ENCODE data around the gene CSF1. TPM values are rescaled to one million over a fixed set of nuclear protein-coding genes. Genes with fewer than 3 reads are reported as not detected.
"Not testable (repeated sequence)": the region's sequence is repeated elsewhere in the genome, so short reads cannot be mapped to it uniquely, and the experiment has no call there.

The CSF1 gene
- polyA plus RNA-seq, 1 donor, result 7.1 TPM

GRCh38 chr1:109918671-109919070, 8.0 kb downstream of the CSF1 start:
- DNase-seq, result no peak

- DNase-seq, result no peak
Measured at GRCh38 chr1:109919303-109919702, 8.7 kb downstream of the CSF1 start.

DNA sequence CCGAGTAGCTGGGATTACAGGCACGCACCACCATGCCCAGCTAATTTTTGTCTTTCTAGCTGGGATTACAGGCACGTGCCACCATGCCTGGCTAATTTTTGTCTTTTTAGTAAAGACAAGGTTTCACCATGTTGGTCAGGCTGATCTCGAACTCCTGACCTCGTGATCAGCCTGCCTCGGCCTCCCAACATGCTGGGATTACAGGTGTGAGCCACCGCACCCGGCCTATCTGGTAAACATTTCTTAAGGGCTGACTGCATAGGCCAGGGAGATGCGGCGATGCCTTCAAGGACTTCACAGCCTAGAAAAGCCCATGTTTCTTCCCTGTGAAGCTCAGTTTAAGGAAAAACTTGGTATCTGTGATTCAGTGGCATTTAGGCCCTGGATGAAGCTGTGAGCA, 9.7 kb downstream of the CSF1 start:
- not testable (repeated sequence) for DNase-seq

GRCh38 chr1:109922326-109922725, 11.7 kb downstream of the CSF1 start:
- DNase-seq, result no peak

DNA sequence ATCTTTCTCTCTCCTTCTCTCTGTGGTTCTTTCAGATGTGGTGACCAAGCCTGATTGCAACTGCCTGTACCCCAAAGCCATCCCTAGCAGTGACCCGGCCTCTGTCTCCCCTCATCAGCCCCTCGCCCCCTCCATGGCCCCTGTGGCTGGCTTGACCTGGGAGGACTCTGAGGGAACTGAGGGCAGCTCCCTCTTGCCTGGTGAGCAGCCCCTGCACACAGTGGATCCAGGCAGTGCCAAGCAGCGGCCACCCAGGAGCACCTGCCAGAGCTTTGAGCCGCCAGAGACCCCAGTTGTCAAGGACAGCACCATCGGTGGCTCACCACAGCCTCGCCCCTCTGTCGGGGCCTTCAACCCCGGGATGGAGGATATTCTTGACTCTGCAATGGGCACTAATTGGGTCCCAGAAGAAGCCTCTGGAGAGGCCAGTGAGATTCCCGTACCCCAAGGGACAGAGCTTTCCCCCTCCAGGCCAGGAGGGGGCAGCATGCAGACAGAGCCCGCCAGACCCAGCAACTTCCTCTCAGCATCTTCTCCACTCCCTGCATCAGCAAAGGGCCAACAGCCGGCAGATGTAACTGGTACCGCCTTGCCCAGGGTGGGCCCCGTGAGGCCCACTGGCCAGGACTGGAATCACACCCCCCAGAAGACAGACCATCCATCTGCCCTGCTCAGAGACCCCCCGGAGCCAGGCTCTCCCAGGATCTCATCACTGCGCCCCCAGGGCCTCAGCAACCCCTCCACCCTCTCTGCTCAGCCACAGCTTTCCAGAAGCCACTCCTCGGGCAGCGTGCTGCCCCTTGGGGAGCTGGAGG, 12.7 kb downstream of the CSF1 start:
- no peak for DNase-seq

DNA sequence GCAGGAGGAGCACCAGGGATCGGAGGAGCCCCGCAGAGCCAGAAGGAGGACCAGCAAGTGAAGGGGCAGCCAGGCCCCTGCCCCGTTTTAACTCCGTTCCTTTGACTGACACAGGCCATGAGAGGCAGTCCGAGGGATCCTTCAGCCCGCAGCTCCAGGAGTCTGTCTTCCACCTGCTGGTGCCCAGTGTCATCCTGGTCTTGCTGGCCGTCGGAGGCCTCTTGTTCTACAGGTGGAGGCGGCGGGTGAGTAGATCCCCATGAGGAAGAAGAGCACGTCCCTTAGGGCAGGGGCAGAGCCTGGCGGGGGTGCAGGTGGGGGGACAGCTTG, 13.3 kb downstream of the CSF1 start:
- DNase-seq, result no peak

GRCh38 chr1:109924316-109924715, 13.7 kb downstream of the CSF1 start:
- DNase-seq, result no peak

DNA sequence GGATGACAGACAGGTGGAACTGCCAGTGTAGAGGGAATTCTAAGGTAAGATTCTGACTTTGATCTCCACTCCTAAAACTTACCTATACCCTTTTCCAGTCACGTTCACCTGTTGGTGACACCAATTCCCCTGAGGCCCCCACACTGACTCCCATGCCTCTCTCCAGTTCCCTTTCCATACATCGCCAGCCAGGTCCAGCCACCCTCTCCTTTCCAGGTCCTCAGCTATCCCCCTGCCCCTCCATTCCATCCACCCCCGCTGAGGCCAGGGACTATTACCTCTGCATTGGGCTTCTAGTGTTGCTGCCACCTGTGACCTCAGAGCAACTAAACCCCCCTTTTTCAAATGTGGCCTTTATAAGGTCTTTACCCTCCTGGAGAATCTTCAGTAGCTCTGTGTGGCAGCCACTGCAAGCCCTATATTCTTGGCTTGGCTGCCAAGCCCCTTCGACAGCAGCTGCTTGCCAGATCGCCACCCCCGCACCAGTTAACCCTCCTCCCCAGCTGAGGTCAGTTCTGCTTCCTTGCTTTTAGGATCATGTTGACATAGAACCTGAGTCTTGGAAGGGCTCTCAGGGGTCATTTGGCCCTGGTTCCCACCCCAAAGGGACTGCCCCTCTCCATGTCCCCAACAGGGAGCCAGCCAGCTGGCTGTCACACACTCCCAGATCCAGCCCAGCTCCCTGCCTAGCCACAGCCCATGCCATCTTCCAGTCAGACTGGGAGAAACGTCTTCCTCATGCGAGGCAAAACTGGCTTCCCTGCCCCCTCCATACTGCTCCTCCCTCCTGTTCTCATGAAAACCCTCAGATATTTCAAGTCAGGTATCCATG, 14.7 kb downstream of the CSF1 start:
- no peak for DNase-seq

DNA sequence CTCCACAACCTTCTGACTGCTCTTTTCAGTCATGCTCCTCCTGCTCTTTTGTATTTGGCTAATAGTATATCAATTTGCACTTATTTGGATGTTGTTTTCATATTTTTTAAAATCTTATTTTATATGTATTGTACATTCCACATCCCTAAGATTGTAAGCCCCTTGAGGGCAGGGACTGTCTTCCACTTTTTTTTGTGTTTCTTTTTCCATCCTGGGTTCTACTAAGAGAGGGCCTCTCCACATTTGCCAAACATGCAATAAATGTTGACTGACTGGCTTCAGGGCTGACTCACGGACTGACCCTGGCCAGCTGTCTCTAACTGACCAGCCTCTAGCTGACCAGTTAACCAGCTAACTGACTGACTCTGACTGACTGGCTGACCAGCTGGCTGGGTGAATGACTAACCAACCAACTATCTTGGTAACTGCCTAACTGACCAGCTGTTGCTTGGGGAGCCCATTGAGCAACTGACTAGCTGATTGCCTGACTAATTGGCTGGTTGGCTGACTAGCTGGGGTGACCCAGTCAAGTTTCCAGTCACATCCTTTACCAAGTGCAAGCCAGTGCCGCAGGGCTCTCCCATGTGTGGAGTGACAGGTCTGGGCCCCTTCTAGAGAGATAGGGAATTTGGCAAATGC, 16.1 kb downstream of the CSF1 start:
- DNase-seq, result no peak

DNA sequence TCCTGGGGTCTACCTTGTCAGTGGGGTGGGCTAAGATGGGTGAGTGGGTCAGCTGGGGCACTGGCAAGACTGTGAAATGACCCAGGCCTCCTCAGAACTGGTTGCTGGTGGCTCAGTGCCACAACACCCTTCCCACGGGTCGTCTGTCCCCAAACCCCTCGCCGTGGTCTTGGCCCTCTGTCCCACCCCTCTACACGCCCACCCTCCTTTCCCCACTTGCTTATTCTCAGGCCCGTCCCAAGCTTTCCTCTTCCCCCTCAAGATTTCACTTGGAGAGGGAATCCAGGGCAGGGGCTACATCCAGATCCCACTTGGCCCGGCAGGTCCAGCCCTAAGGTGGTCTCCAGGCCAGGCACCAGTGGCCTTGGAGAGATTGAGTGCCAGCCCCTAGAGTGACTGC, 16.7 kb downstream of the CSF1 start:
- DNase-seq, result no peak

GRCh38 chr1:109927911-109928321, 17.3 kb downstream of the CSF1 start:
- no peak for DNase-seq

- DNase-seq, result no peak
Measured at GRCh38 chr1:109928591-109929111, 18.0 kb downstream of the CSF1 start.

GRCh38 chr1:109929170-109929569, 18.5 kb downstream of the CSF1 start:
- DNase-seq, result no peak

- DNase-seq, result no peak
Measured at GRCh38 chr1:109929588-109930251, 19.1 kb downstream of the CSF1 start.

DNA sequence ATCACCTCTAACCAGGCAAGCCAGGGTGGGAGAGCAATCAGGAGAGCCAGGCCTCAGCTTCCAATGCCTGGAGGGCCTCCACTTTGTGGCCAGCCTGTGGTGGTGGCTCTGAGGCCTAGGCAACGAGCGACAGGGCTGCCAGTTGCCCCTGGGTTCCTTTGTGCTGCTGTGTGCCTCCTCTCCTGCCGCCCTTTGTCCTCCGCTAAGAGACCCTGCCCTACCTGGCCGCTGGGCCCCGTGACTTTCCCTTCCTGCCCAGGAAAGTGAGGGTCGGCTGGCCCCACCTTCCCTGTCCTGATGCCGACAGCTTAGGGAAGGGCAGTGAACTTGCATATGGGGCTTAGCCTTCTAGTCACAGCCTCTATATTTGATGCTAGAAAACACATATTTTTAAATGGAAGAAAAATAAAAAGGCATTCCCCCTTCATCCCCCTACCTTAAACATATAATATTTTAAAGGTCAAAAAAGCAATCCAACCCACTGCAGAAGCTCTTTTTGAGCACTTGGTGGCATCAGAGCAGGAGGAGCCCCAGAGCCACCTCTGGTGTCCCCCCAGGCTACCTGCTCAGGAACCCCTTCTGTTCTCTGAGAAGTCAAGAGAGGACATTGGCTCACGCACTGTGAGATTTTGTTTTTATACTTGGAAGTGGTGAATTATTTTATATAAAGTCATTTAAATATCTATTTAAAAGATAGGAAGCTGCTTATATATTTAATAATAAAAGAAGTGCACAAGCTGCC, 19.8 kb downstream of the CSF1 start:
- no peak for DNase-seq

DNA sequence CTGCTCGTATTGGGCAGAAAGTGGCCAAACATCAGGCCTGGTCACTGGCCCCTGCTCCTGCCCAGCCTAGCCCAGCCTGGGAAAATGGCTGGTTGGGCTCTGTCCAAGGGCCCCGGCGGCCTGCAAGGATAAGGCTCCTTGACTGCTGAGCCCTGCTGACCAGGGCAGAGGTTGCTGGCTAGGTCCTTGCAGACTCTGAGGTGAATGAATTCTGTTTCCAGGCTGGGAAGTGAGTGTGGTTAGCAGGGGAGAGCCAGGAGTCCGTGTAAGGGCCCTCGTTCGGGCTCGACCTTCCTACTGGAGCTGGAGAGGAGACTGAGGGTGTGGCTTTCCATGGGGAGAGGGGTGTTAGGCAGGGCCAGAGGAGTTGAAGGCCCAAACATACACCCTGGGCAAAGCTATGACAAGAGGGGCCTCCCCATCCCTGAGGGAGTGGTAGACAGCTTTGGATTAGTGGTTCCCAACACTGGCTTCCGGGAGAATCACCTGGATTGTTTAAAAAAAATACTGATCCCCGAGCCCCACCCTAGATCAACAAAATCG, 20.6 kb downstream of the CSF1 start:
- DNase-seq, result peak; percentile 87

DNA sequence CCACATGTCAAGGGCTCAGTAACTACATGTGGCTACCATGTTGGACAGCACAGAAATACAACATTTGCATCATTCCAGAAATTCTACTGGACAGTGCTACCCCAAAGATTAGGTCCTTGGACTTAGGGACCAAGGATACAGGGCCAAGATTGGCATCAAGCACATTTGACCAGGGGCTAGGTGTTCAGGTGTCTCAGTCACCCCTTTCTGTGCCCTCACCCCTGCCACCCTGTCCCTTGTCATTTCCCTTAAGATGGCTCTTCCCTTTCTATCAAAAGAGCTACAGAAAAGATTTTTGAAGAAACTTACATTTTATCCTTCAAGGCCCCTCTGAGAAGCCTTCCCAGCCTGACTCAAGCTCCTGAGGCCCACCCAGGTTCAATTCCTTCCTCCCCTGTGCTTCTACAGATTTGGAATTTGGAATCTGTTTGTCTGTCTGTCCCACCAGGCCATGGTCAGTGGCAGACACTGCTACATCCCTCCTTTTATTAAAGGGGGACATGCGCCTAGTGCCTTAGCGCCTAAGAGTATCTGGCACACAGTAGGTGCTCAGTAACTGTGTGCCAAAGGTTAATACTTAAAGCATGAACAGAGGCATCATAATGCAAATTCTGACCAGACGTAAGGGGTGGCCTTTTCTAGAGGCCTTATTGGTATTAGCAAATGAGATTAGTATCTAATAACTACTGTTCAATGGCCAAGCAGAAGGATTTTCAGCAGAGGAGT, 21.4 kb downstream of the CSF1 start:
- DNase-seq, result no peak

GRCh38 chr1:109932679-109933078, 22.0 kb downstream of the CSF1 start:
- DNase-seq, result no peak

DNA sequence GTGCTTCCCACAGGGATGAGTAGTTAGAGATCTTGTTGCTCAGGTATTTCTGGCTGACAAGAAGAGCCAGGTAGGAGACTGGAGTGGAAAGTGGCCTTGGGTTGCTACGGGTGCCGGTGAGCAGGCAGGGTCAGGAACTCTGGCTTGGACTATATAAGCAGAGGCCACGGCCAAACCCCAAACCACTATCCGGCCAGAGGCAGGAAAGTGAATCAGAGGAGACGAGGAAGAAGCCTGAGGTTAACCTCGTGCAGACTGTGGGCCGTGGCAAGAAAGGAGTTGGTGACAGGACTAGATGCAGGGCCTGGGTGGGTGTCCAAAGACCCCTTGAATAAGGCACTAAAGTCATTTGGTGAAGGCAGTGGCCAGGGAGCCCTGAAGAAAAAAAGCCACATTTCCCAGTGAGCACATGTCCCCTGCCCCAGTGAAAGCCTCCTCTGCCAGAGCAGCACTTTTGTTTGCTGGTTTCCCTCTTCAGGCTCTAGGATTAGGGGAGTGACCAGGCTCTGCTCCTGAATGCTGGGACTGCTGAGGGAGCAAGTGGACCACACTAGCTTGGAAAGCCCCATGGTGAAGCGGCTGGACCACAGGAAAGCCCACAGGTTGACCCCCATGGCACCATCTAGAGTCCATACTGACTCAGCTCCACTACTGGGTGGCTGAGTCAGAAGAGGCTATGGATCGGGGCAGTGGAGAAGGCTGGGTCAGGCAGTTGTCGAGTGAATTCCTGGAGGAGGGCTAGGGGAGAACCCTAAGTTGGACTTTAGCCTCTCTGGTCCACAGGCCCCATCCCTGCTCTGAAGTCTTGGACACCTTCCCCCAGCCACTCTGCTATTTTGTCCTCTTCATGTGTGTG, 23.4 kb downstream of the CSF1 start:
- DNase-seq, result no peak

All from left kidney (tissue), 2 donors.